ENCODE results near the gene CFC1.
"Not testable (repeated sequence)": the region's sequence is repeated elsewhere in the genome, so short reads cannot be mapped to it uniquely, and the experiment has no call there.

DNA sequence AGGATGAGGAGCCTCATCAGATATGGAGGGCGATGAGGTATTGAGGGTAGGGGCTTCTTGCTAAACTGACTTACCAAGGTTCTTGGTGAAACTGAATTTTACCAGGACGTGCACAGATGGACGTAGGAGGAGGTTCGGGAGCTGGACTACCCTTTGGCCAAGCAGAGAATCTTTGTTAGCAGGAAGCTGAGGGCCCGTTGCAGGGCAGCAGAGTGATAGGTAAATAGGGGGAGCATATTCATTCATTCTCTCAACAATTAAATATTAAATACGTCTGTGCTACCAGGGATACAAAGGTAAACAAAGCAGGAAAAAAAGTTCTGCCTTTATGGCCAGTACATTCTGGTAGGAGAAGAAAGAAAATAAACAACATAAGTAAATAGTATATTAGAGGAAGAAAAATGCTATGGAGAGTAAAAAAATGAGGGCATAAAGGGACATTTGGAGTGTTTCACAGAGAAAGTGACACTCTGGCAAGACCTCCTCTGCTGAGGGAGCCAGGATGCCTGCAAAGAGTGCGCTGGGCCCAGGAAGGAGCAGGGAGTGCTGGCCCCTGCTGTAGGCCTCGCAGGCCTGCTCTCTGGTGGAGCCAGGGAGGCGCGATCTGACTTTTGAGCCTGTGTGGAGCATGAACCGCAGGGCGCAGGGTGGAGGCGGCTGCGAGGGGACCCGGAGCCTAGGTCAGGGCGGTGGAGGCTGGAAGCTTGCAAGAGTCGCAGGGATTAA lies 9.1 kb upstream of the CFC1 start:
- not testable (repeated sequence) for TF ChIP-seq CTCF (IDR thresholded peaks at IDR 0.05; ENCODE audit: low read depth, low read length, missing input control); GABPA (IDR thresholded peaks at IDR 0.05 in 1 of 2, conservative IDR thresholded peaks at IDR 0.05 in 1 of 2); NR2F2 (IDR thresholded peaks at IDR 0.05); ZBTB33 (IDR thresholded peaks at IDR 0.05); YY1 (IDR thresholded peaks at IDR 0.05); MAX (IDR thresholded peaks at IDR 0.05); RAD21 (IDR thresholded peaks at IDR 0.05); EGR1 (IDR thresholded peaks at IDR 0.05; ENCODE audit: low read depth in 2 of 2); SP1 (IDR thresholded peaks at IDR 0.05); FOXA1 (IDR thresholded peaks at IDR 0.05); RXRA (IDR thresholded peaks at IDR 0.05); HNF4A (conservative IDR thresholded peaks at IDR 0.05)
- TF ChIP-seq, protein P1, sequence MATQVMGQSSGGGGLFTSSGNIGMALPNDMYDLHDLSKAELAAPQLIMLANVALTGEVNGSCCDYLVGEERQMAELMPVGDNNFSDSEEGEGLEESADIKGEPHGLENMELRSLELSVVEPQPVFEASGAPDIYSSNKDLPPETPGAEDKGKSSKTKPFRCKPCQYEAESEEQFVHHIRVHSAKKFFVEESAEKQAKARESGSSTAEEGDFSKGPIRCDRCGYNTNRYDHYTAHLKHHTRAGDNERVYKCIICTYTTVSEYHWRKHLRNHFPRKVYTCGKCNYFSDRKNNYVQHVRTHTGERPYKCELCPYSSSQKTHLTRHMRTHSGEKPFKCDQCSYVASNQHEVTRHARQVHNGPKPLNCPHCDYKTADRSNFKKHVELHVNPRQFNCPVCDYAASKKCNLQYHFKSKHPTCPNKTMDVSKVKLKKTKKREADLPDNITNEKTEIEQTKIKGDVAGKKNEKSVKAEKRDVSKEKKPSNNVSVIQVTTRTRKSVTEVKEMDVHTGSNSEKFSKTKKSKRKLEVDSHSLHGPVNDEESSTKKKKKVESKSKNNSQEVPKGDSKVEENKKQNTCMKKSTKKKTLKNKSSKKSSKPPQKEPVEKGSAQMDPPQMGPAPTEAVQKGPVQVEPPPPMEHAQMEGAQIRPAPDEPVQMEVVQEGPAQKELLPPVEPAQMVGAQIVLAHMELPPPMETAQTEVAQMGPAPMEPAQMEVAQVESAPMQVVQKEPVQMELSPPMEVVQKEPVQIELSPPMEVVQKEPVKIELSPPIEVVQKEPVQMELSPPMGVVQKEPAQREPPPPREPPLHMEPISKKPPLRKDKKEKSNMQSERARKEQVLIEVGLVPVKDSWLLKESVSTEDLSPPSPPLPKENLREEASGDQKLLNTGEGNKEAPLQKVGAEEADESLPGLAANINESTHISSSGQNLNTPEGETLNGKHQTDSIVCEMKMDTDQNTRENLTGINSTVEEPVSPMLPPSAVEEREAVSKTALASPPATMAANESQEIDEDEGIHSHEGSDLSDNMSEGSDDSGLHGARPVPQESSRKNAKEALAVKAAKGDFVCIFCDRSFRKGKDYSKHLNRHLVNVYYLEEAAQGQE (IDR thresholded peaks at IDR 0.05) = not testable (repeated sequence)
- TF ChIP-seq, protein P2, sequence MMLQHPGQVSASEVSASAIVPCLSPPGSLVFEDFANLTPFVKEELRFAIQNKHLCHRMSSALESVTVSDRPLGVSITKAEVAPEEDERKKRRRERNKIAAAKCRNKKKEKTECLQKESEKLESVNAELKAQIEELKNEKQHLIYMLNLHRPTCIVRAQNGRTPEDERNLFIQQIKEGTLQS (IDR thresholded peaks at IDR 0.05) = not testable (repeated sequence)
